GM18858 (cell line): ENCODE data around the gene CFAP100.

Experiments
- ATAC-seq: cut with Tn5 transposase; IDR thresholded peaks from one replicate; pipeline ENCODE4 v1.9.1; 2021; ENCODE audit not compliant: unreplicated experiment

CFAP100 gene

GRCh38 chr3:126373682-126374601 lies 20.8 kb upstream of the CFAP100 start:
- no peak for ATAC-seq

DNA sequence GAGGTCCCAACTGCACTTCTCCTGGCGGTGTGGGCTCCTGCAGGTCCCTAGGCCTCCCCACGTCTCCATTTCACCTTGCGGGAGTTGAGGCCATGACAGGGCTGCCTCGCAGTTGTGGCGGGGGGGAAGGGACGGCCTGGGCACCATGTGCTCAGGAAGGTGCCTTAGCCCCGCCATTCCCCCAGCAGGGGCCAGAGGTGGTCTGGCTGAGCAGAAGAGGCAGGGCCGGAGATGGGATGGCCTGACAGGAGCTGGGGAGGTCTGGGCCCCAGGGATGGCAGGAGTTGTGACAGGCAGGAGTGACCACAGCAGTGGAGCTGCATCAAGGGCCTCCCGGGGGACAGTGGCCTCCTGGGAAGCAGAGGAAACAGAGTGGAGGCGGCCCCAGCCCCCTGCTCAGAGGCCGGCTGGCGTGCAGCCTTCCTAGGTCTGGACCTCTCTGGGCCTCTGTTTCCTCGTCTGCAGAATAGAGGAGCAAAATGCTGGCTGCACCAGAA lies 18.8 kb upstream of the CFAP100 start:
- ATAC-seq, result no peak

GRCh38 chr3:126376444-126376843 lies 18.3 kb upstream of the CFAP100 start:
- no peak for ATAC-seq

- ATAC-seq, result no peak
These were observed 17.5 kb upstream of the CFAP100 start for GRCh38 chr3:126377211-126377610.

DNA sequence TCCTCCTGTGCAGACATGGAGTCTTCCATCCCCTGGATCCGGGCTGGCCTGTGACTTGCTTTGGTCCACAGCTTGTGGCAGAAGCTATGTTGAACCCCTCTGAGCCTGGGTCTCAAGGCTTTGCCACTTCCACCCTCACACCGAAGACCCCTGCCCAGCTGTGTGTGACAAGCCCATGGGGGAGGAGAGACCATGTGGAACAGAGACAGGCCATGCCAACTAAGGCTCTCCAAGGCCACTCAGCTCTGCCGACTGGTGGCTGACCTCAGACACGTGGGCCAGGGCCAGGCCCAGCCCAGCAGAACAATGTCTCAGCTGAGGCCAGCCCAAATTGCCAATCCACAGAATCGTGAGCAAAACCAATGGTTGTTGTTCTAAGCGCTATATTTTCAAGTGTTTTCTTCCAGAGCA lies 16.4 kb upstream of the CFAP100 start:
- ATAC-seq, result no peak

DNA sequence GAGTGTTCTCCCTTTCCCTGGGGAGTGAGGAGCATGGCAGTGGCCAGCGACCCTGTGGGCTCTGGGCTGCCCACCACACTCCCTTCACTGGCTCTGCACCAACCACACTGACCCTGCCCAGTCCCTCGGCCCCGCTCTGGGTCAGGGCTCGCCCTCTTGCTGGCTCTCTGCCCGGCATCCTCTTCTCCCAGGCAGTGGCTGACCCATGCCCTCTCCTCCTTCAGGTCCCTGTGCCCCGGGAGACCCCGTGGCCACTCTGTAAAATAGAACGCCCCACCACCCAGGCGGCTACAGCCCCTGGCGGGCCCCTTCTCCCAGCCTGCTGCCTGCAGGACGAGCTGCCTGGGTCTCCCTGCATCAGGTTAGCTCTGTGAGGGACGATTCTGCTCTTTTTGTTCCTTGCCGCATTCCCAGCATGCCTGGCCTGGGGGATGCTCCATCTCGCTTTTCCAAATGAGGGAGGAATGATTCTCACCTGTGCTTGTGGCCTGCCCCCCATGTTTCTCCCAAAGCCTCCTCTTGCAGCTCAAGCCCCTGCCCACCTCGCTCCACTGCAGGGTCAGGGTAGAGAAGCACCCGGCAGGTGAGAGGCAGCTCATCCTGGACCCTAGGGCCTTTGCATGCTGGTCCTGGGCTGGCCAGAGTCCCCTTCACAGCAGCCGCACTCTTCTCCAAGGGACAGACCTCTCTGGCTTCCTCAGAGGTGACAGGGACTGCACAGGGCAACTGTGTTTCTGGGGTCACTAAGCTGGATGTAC lies 14.5 kb upstream of the CFAP100 start:
- ATAC-seq, result no peak

GRCh38 chr3:126381966-126382365 lies 12.7 kb upstream of the CFAP100 start:
- ATAC-seq, result no peak

- ATAC-seq, result no peak
These were observed 5.5 kb upstream of the CFAP100 start for GRCh38 chr3:126389112-126389793.

- ATAC-seq, result no peak
These were observed 4.9 kb upstream of the CFAP100 start for GRCh38 chr3:126389794-126390146.

DNA sequence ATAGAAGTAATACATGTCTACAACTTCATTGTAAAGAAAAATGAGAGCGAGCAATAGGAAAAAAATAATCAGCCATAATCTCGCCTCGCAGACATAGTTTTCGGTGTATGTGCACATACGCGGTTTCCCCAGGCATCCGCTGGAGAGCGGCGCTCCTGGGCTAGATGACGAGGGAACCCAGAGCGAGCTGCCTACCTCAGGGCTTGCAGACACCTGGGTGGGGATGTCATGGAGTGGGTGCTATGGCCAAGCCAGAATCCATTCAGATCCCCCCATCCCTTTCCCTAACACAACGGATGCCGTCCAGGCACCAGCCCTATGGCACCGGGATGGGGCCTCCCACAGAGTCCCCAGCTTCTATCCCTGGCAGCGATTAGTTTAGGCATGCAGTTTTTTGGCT lies 4.5 kb upstream of the CFAP100 start:
- no peak for ATAC-seq

DNA sequence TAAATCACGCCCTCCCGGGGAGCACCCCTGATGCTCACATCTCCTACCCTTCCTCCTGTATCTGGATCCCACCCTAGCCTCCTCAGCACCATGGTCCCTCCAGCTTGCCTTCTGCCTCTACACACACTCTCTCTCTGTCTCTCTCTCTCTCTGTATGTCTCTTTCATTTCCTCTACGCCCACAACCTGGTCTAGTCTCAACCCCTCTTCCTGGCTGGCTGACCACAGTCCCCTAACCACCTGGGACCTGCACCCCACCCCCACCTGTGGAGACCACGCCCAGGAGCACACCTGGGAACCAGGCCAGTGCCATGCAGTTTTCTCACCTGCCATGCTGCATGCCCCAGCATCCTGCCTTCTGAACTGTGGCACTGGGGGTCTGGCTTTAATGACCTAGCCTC lies 4.0 kb upstream of the CFAP100 start:
- ATAC-seq, result no peak

- ATAC-seq, result no peak
These were observed 3.1 kb upstream of the CFAP100 start for GRCh38 chr3:126391631-126392030.

GRCh38 chr3:126392246-126392645 lies 2.5 kb upstream of the CFAP100 start:
- ATAC-seq, result no peak

- ATAC-seq, result no peak
These were observed 1.1 kb upstream of the CFAP100 start for GRCh38 chr3:126393563-126393962.

DNA sequence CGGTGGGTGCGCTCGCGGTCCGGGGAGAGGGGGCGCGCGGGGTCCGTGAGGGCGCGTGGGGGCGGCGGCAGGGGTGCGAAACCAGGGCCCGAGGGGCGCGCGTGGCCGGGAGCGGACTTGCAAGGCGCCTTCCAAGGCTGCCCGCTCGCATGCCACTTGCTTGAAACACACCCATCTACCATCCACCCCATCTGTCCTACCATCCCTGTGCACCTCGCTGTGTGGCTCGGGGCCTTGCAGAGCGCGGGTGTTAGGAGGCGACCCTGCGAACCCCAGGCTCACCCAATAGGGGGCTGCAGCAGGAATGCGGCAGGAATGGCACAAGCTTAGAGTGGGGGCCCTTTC lies 240 bp downstream of the CFAP100 start:
- no peak for ATAC-seq

- no peak for ATAC-seq
These were observed 1.3 kb downstream of the CFAP100 start for GRCh38 chr3:126395846-126396513.

DNA sequence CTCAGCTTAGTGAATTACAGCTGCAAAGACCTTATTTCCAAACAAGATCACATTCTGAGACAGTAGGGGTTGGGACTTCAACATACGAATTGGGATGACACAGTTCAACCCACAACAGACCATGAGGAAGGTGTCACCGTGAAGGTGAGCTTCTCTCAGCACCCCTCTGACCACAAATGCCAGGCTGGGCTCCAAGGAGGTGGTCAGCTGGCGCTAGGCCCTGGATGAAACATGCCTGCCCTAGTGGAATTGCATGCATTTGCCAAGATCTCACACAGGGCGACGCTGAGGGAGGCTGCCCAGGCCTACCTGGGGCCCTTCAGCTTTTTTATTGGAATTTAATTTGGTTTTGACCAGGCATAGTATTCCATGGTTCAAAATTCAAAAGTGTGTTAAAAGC lies 1.8 kb downstream of the CFAP100 start:
- no peak for ATAC-seq

DNA sequence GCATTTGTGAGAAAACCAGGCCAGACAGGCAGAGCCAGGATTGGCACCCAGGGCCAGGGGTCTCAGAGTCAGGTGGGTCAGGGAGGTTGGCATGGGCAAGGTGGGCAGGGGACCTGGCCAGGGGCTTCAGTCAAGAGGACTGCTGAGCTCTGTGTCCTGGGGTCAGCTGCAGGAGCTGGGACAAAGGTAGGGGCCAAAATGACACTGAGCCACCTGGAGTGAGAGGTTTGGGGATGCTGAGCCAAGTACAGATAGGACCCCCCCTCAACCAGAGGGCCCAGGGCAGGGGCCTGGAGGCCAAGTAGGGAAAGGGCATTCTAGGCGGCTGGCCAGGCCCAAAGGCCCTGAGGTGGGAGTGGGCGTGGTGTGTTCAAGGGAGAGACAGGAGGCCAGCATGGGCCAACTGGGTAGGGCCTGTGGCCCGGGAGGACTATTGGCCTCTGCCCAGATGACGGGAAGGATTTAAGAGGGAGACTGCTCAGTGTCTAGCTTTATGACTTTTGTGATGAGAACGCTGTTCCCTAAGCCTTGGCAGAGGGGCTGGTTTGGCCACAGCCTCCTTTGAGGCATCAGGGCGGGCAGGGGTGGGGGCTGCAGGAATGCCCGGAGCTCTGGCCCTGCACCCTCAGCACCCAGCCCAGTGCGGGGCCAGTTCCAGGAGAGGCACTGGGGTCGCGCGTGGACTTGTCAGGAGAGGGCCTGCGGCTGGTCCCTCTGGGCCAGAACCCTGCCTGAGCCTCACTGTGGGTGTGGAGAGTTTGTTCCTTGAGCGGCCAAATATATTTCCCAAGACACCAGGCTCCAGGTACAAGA lies 3.1 kb downstream of the CFAP100 start:
- no peak for ATAC-seq

- no peak for ATAC-seq
These were observed 4.0 kb downstream of the CFAP100 start for GRCh38 chr3:126398423-126399350.
